ENCODE data around the gene LIPC.

Gene LIPC

DNA sequence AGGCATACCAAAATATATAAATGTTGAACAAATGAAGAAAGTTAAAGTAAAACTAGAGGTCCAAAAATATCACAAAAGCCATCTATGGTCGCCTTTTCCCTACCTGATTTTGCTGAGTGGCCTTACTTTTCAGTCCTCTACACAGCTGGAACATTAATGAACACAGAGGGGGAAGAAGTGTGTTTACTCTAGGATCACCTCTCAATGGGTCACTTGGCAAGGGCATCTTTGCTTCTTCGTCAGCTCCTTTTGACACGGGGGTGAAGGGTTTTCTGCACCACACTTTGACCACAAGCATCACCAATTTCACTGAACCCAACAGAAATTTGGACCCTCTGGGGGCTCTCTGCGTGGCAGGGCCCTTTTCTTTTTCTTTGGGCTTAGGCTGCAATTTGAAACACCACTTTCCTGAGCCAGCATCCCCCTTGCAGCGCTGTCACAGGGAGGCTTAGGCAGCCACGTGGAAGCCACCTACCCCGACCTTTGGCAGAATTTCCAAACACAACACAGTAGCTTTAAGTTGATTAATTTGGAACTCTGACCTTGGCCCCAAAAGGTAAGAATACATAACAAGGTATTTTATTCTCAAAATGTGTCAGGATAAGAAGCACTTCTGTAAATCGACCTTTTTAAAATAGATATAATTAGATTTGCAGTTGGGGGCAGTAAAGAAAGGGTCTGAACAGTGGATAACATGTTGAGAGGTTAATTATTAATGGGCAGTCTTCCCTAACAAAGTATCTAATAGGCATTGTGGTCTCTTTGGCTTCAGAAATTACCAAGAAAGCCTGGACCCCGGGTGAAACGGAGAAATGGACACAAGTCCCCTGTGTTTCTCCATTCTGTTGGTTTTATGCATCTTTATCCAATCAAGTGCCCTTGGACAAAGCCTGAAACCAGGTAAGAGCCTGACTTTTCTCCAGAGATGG lies at the start of gene LIPC:
Gene LIPC, plus strand, starts transcription at position 771 of the 929 bp plus-strand sequence. Its CDS starts 42 bp downstream, at position 813.
- Histone ChIP-seq H3K4me3 (ENCODE audit: low read depth in 1 of 2, low read length in 2 of 2) (no peak within 1 kb of the TSS), H3K9me3 (ENCODE audit: low read length) (no peaks in the 10 kb centered on the region), H3K4me1 (ENCODE audit: insufficient read depth, low read length) (no peaks in the 10 kb centered on the region), H3K27ac (ENCODE audit: low read depth, low read length) (no peak within 1 kb of the TSS), H3K9ac (ENCODE audit: low read length) (no peak within 1 kb of the TSS), H3K36me3 (ENCODE audit: insufficient read depth, low read length) (no peaks in the 10 kb centered on the region), H3K27me3 (ENCODE audit: control insufficient read depth in 1 of 2, insufficient read depth in 2 of 2, low read length in 2 of 2) (no peaks in the 10 kb centered on the region)

DNA sequence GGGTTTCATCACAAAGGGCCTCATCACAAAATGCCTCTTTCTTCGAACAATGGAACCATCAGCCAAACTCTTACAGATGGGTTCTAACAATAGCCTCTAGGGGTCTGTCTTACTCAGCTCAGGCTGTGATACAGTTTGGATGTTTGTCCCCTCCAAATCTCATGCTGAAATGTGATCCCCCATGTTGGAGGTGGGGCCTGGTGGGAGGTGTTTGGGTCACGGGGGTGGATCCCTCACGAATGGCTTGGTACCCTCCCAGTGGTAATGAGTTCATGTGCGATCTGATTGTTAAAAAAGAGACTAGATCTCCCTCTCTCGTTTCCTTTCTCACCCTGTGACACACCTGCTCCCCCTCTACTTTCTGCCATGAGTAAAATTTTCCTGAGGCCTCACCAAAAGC lies 47.9 kb upstream of the LIPC start:
- Histone ChIP-seq H3K27ac (ENCODE audit: low read depth, low read length) (no peak overlapping the region), H3K27me3 (ENCODE audit: control insufficient read depth in 1 of 2, insufficient read depth in 2 of 2, low read length in 2 of 2) (no peaks in the 10 kb centered on the region), H3K4me3 (ENCODE audit: low read depth in 1 of 2, low read length in 2 of 2) (no peak overlapping the region), H3K36me3 (ENCODE audit: insufficient read depth, low read length) (no peaks in the 10 kb centered on the region), H3K9me3 (ENCODE audit: low read length) (no peaks in the 10 kb centered on the region), H3K4me1 (ENCODE audit: insufficient read depth, low read length) (no peaks in the 10 kb centered on the region), H3K9ac (ENCODE audit: low read length) (no peak overlapping the region)

DNA sequence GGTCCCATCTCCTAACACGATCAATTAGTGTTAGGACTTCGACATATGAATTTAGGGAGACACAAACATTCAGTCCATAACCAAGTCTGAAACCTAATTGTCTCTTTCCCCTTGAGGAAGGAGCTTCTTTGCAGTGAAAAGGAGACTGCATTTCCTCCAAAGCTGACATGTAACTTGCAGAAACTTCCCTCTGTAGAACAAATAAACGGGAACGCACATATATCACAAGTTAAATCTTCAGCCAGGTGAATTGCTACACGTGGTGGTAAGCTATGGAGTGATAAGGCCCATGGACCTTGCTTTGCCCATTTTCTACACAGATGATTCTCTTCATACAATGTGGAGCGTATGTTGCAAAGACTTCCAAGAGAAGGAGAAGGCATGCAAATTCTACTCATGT lies 47.1 kb upstream of the LIPC start:
- H3K9me3 ChIP-seq (ENCODE audit: low read length) = no peaks in the 10 kb centered on the region
- no peaks in the 10 kb centered on the region for H3K27me3 ChIP-seq (ENCODE audit: control insufficient read depth in 1 of 2, insufficient read depth in 2 of 2, low read length in 2 of 2)
- H3K27ac ChIP-seq (ENCODE audit: low read depth, low read length) = no peak overlapping the region
- no peaks in the 10 kb centered on the region for H3K36me3 ChIP-seq (ENCODE audit: insufficient read depth, low read length)
- H3K4me1 ChIP-seq (ENCODE audit: insufficient read depth, low read length) = no peaks in the 10 kb centered on the region
- no peak overlapping the region for H3K4me3 ChIP-seq (ENCODE audit: low read depth in 1 of 2, low read length in 2 of 2)
- H3K9ac ChIP-seq (ENCODE audit: low read length) = no peak overlapping the region

DNA sequence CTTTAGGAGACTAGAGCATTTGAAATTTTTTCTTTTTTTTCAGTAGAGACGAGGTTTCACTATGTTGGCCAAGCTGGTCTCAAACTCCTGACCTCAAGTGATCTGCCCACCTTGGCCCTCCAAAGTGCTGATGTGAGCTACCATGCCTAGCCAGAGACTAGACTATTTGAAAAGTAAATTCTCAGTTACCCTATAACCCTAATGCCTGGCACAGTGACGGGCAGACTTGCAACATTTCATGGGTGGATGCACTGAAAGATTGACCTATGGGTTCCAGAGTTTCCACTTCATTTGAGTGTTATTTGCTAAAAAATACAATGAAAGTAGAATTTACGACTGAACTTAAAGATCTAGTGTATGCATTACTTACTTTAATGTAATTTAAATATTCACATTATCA lies 45.7 kb upstream of the LIPC start:
- Histone ChIP-seq H3K9me3 (ENCODE audit: low read length) (no peaks in the 10 kb centered on the region), H3K27me3 (ENCODE audit: control insufficient read depth in 1 of 2, insufficient read depth in 2 of 2, low read length in 2 of 2) (no peaks in the 10 kb centered on the region), H3K4me1 (ENCODE audit: insufficient read depth, low read length) (no peaks in the 10 kb centered on the region), H3K27ac (ENCODE audit: low read depth, low read length) (no peak overlapping the region), H3K4me3 (ENCODE audit: low read depth in 1 of 2, low read length in 2 of 2) (no peak overlapping the region), H3K9ac (ENCODE audit: low read length) (no peak overlapping the region), H3K36me3 (ENCODE audit: insufficient read depth, low read length) (no peaks in the 10 kb centered on the region)

DNA sequence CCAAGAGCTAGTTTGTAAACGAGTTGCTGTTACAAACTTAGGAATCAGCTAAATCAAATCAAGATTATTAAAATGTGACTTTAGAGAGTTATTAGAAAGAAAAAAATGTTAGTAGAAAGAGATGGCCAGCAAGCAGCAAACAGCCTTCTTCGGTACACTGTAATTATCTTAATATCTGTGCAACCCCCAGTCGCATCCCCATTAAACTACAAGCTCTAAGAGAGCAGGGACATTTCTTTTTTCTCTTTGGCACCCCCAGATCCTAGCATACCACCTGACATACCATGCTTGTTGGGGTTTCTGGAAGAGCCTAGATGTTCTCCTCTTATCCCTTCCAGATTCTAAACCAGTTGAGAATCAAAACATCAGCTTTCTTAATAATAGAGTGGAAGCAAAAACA lies 45.1 kb upstream of the LIPC start:
- Histone ChIP-seq H3K36me3 (ENCODE audit: insufficient read depth, low read length) (no peaks in the 10 kb centered on the region), H3K27me3 (ENCODE audit: control insufficient read depth in 1 of 2, insufficient read depth in 2 of 2, low read length in 2 of 2) (no peaks in the 10 kb centered on the region), H3K27ac (ENCODE audit: low read depth, low read length) (no peak overlapping the region), H3K4me1 (ENCODE audit: insufficient read depth, low read length) (no peaks in the 10 kb centered on the region), H3K9me3 (ENCODE audit: low read length) (no peaks in the 10 kb centered on the region), H3K4me3 (ENCODE audit: low read depth in 1 of 2, low read length in 2 of 2) (no peak overlapping the region), H3K9ac (ENCODE audit: low read length) (no peak overlapping the region)

DNA sequence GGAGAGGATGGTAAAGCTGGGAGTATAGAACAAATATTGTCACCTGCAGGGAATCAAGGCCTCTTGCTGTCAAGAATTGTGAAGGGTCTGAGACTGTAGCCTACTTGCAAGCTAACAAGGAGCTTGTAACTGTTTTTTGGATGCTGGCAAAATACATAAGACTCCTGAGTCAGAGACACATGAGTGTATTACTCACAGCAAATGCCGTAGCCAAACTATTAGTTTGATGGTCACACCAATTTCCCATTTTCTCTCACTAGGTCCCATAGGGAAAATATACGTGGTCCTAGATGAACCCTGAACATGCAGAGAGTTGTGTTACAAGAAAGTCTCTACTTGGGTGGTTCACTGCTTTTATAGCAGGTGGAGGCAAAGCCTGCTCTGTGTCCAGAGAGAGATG lies 44.7 kb upstream of the LIPC start:
- Histone ChIP-seq H3K27me3 (ENCODE audit: control insufficient read depth in 1 of 2, insufficient read depth in 2 of 2, low read length in 2 of 2) (no peaks in the 10 kb centered on the region), H3K9me3 (ENCODE audit: low read length) (no peaks in the 10 kb centered on the region)

DNA sequence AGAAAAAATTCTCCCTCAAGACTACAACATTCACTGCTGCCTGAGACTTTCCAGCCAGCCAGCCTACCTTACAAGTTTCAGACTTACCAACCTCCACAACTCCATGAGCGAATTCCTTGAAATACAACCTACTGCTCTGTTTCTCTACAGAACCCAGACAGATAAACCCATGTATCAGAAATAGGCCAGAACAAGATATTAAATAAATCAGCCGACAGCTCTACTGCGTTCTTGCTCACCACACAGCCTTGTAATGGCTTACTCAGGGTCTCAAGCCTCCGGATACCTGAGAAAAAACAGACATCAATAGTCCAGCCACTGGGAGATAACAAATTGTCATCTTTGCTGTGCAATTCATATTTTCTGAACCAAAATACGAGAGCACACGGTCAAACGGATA lies 43.6 kb upstream of the LIPC start:
- Histone ChIP-seq H3K36me3 (ENCODE audit: insufficient read depth, low read length) (no peaks in the 10 kb centered on the region), H3K27me3 (ENCODE audit: control insufficient read depth in 1 of 2, insufficient read depth in 2 of 2, low read length in 2 of 2) (no peaks in the 10 kb centered on the region), H3K9ac (ENCODE audit: low read length) (no peak overlapping the region), H3K4me3 (ENCODE audit: low read depth in 1 of 2, low read length in 2 of 2) (no peak overlapping the region), H3K27ac (ENCODE audit: low read depth, low read length) (no peak overlapping the region), H3K9me3 (ENCODE audit: low read length) (no peaks in the 10 kb centered on the region), H3K4me1 (ENCODE audit: insufficient read depth, low read length) (peaks cover 6% of the 10 kb centered on the region)

More for the DNA sequence above, 44.7 kb upstream of the LIPC start:
- no peak overlapping the region for H3K4me3 ChIP-seq (ENCODE audit: low read depth in 1 of 2, low read length in 2 of 2)
- no peaks in the 10 kb centered on the region for H3K4me1 ChIP-seq (ENCODE audit: insufficient read depth, low read length)
- H3K27ac ChIP-seq (ENCODE audit: low read depth, low read length) = no peak overlapping the region
- no peak overlapping the region for H3K9ac ChIP-seq (ENCODE audit: low read length)
- H3K36me3 ChIP-seq (ENCODE audit: insufficient read depth, low read length) = no peaks in the 10 kb centered on the region

DNA sequence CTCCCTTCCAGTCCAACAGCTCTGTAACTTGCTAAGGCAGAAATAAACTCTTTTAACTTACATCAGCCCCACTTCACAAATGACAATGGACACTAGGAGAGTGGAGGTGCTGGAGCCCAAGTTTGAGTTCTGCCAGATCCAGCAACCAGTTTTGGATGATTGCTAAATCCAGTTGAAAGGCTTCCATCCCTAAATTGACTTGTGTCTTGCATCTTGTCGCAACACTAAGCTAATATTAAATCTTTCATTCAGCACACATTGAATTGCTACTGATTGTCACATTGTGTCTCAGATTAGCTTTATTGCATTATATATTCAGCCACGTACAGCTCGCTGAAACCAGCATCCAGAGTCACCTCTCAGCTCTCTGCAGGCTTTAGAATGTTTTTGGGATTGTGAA lies 41.7 kb upstream of the LIPC start:
- Histone ChIP-seq H3K27me3 (ENCODE audit: control insufficient read depth in 1 of 2, insufficient read depth in 2 of 2, low read length in 2 of 2) (no peaks in the 10 kb centered on the region), H3K36me3 (ENCODE audit: insufficient read depth, low read length) (no peaks in the 10 kb centered on the region), H3K27ac (ENCODE audit: low read depth, low read length) (no peak overlapping the region)

DNA sequence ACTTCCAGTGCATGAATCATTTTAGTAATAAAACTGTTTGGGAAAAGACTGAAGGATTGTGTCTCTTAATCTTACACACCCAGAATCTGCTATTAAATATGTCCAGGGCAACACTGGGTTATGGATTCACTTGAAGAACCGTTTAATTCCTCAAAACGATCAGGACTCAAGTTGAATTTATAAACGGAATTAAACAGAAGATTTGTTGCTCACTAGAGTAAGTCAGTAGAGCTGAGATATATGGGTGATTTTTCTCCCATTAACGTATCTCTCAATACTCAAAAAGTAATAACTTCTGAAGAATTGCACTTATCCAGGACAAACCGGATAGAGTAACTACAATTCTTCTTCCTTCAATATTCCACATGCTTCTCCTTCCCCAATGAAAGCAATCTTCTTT lies 41.1 kb upstream of the LIPC start:
- Histone ChIP-seq H3K9me3 (ENCODE audit: low read length) (no peaks in the 10 kb centered on the region), H3K36me3 (ENCODE audit: insufficient read depth, low read length) (no peaks in the 10 kb centered on the region), H3K27me3 (ENCODE audit: control insufficient read depth in 1 of 2, insufficient read depth in 2 of 2, low read length in 2 of 2) (no peaks in the 10 kb centered on the region), H3K4me3 (ENCODE audit: low read depth in 1 of 2, low read length in 2 of 2) (no peak overlapping the region), H3K4me1 (ENCODE audit: insufficient read depth, low read length) (peaks cover 8% of the 10 kb centered on the region), H3K9ac (ENCODE audit: low read length) (no peak overlapping the region), H3K27ac (ENCODE audit: low read depth, low read length) (no peak overlapping the region)

More for the DNA sequence above, 41.7 kb upstream of the LIPC start:
- Histone ChIP-seq H3K9me3 (ENCODE audit: low read length) (no peaks in the 10 kb centered on the region), H3K9ac (ENCODE audit: low read length) (no peak overlapping the region), H3K4me1 (ENCODE audit: insufficient read depth, low read length) (peaks cover 8% of the 10 kb centered on the region), H3K4me3 (ENCODE audit: low read depth in 1 of 2, low read length in 2 of 2) (no peak overlapping the region)

DNA sequence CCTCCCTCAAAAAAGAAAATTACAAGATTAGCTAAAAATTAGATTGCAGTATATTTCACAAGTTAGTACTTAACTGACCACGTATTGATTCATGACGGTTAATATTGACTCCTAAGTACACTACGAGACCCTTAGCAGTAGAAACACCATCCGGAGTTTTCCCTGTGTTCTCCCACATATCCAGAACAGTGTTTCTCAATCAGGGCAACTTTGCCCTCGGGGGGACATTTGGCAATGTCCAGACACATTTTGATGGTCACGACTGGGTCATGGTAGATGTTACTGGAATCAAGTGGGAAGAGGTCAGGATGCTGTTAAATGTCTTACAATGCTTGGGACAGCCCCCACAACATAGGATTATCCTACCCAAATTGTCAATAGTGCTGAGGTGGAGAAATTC lies 40.7 kb upstream of the LIPC start:
- no peaks in the 10 kb centered on the region for H3K9me3 ChIP-seq (ENCODE audit: low read length)
- H3K27ac ChIP-seq (ENCODE audit: low read depth, low read length) = no peak overlapping the region
- H3K27me3 ChIP-seq (ENCODE audit: control insufficient read depth in 1 of 2, insufficient read depth in 2 of 2, low read length in 2 of 2) = no peaks in the 10 kb centered on the region
- H3K4me3 ChIP-seq (ENCODE audit: low read depth in 1 of 2, low read length in 2 of 2) = no peak overlapping the region
- H3K36me3 ChIP-seq (ENCODE audit: insufficient read depth, low read length) = no peaks in the 10 kb centered on the region
- no peak overlapping the region for H3K9ac ChIP-seq (ENCODE audit: low read length)
- peaks cover 8% of the 10 kb centered on the region for H3K4me1 ChIP-seq (ENCODE audit: insufficient read depth, low read length)

DNA sequence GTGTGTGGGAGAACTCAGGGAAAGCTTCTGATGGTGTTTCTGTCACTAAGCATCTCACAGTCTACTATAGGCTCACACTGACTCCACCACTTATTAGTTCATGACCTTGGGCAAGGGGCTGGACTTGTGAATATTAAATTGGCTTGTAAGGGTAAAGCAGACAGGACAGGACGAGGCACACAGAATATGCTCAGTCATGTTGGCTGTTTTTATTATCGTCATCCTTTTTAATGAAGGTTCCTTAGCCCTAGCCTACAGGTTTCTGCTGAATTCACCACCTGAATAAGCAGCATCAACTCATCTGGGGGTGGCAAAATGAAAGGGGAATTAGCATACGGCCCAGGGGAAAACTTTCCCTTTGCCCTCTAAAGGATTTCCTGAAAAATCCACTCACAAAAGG lies 39.6 kb upstream of the LIPC start:
- no peak overlapping the region for H3K9ac ChIP-seq (ENCODE audit: low read length)
- H3K27ac ChIP-seq (ENCODE audit: low read depth, low read length) = no peak overlapping the region

DNA sequence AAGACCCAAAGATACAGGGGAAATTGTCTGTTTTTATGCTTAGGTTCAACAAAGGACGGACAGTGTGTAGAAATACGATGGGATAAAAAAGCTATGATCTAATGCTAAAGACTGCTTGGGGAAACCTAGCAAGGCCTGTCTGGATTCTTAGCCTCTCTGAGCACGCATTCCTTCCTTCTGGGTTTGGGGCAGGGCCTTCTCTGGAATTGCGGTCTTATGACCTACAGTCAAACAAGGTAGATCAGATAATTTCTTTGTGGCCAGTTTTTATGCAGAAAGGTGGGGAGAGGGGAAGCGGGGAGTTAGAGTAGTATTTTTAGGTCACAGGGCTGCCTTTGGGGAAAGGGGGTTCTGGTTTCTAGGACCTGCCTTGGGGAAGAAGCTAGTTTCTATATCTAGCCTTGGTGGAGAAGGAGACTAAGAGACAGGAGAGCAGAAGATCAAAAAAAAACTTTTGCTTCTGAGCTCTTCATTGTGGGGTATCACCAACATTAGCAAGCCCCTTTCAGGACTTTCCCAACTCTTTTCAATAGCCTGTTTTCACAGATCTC lies 39.1 kb upstream of the LIPC start:
- Histone ChIP-seq H3K4me3 (ENCODE audit: low read depth in 1 of 2, low read length in 2 of 2) (no peak overlapping the region), H3K9me3 (ENCODE audit: low read length) (no peaks in the 10 kb centered on the region), H3K9ac (ENCODE audit: low read length) (no peak overlapping the region), H3K36me3 (ENCODE audit: insufficient read depth, low read length) (no peaks in the 10 kb centered on the region), H3K27me3 (ENCODE audit: control insufficient read depth in 1 of 2, insufficient read depth in 2 of 2, low read length in 2 of 2) (no peaks in the 10 kb centered on the region), H3K4me1 (ENCODE audit: insufficient read depth, low read length) (peaks cover 8% of the 10 kb centered on the region), H3K27ac (ENCODE audit: low read depth, low read length) (no peak overlapping the region)

More for the DNA sequence above, 39.6 kb upstream of the LIPC start:
- no peak overlapping the region for H3K4me3 ChIP-seq (ENCODE audit: low read depth in 1 of 2, low read length in 2 of 2)
- H3K9me3 ChIP-seq (ENCODE audit: low read length) = no peaks in the 10 kb centered on the region
- H3K27me3 ChIP-seq (ENCODE audit: control insufficient read depth in 1 of 2, insufficient read depth in 2 of 2, low read length in 2 of 2) = no peaks in the 10 kb centered on the region
- H3K36me3 ChIP-seq (ENCODE audit: insufficient read depth, low read length) = no peaks in the 10 kb centered on the region
- peaks cover 8% of the 10 kb centered on the region for H3K4me1 ChIP-seq (ENCODE audit: insufficient read depth, low read length)

Data from muscle layer of colon (tissue), 2 donors.